NCI-H82 (cell line): ENCODE measurements around the gene CCDC43.
"Not testable (repeated sequence)": the region's sequence is repeated elsewhere in the genome, so short reads cannot be mapped to it uniquely, and the experiment has no call there.

Experiments used
- DNase-seq: peaks from one replicate; lab custom pipeline; 2025; lab: John Stamatoyannopoulos, UW

The CCDC43 gene

GRCh38 chr17:44672479-44673093 lies 17.0 kb downstream of the CCDC43 start:
- DNase-seq, result peak; percentile 25

GRCh38 chr17:44666006-44666405 lies 23.6 kb downstream of the CCDC43 start:
- no peak for DNase-seq

- no peak for DNase-seq
These were observed 24.7 kb downstream of the CCDC43 start for GRCh38 chr17:44664867-44665266.

- DNase-seq, result no peak
These were observed 26.5 kb downstream of the CCDC43 start for GRCh38 chr17:44663095-44663494.

- DNase-seq, result no peak
These were observed 27.7 kb downstream of the CCDC43 start for GRCh38 chr17:44661835-44662234.

GRCh38 chr17:44655983-44656710 lies 33.4 kb downstream of the CCDC43 start, which contains the start of gene MEIOC:
TSS of gene MEIOC (plus strand) at chr17:44656468. CDS start at chr17:44656614, 146 bp downstream.
- DNase-seq, result peak; percentile 98

- DNase-seq, result no peak
These were observed 35.6 kb downstream of the CCDC43 start for GRCh38 chr17:44653954-44654353.

- DNase-seq, result no peak
These were observed 36.2 kb downstream of the CCDC43 start for GRCh38 chr17:44653384-44653783.

- DNase-seq, result no peak
These were observed 36.8 kb downstream of the CCDC43 start for GRCh38 chr17:44652727-44653126.

- DNase-seq, result no peak
These were observed 38.3 kb downstream of the CCDC43 start for GRCh38 chr17:44651228-44651627.

- no peak for DNase-seq
These were observed 40.6 kb downstream of the CCDC43 start for GRCh38 chr17:44648963-44649362.

- DNase-seq, result no peak
These were observed 41.8 kb downstream of the CCDC43 start for GRCh38 chr17:44647736-44648135.

- DNase-seq, result no peak
These were observed 43.3 kb downstream of the CCDC43 start for GRCh38 chr17:44646280-44646679.

- DNase-seq, result no peak
These were observed 44.2 kb downstream of the CCDC43 start for GRCh38 chr17:44645341-44645740.

GRCh38 chr17:44642834-44643233 lies 46.7 kb downstream of the CCDC43 start:
- DNase-seq, result no peak

- DNase-seq, result no peak
These were observed 52.5 kb downstream of the CCDC43 start for GRCh38 chr17:44637066-44637465.

- DNase-seq, result peak; percentile 49
These were observed 53.0 kb downstream of the CCDC43 start for GRCh38 chr17:44636562-44636961.

GRCh38 chr17:44634401-44634800 lies 55.2 kb downstream of the CCDC43 start:
- DNase-seq, result not testable (repeated sequence)

GRCh38 chr17:44633998-44634397 lies 55.6 kb downstream of the CCDC43 start:
- no peak for DNase-seq

GRCh38 chr17:44630703-44631102 lies 58.9 kb downstream of the CCDC43 start:
- no peak for DNase-seq

GRCh38 chr17:44629314-44629713 lies 60.3 kb downstream of the CCDC43 start:
- DNase-seq, result no peak

- DNase-seq, result peak; percentile 96
These were observed 61.1 kb downstream of the CCDC43 start for GRCh38 chr17:44628243-44629188.
